NB4 (cell line): ENCODE data around the gene SUZ12.
A peak's percentile ranks its signal among the peaks of the same experiment; 100 is the strongest.
"Not testable (repeated sequence)": the region's sequence is repeated elsewhere in the genome, so short reads cannot be mapped to it uniquely, and the experiment has no call there.

Experiments
- DNase-seq: peaks from one replicate; pipeline ENCODE4 v3.0.0; 2010; ENCODE audit warnings: low read depth
- H3K4me3 ChIP-seq: one replicate; pipeline ENCODE4 v1.5.1; 2011; ENCODE audit warnings: mild to moderate bottlenecking, low read depth, low read length, moderate library complexity
- MYC ChIP-seq: IDR thresholded peaks from 2 replicates; pipeline ENCODE4 v1.6.1; 2011; ENCODE audit warnings: low read depth, low read length
- POLR2A ChIP-seq: IDR thresholded peaks from 2 replicates; pipeline ENCODE4 v1.6.1; 2011; ENCODE audit warnings: mild to moderate bottlenecking; ENCODE audit not compliant: insufficient read length; ENCODE audit errors: extremely low read depth
- TF ChIP-seq, protein P1 (sequence below): IDR thresholded peaks from 2 replicates; pipeline ENCODE4 v1.6.1; 2011; ENCODE audit warnings: low read depth, low read length
- TF ChIP-seq, protein P2 (sequence below): IDR thresholded peaks from one replicate; pipeline ENCODE4 v1.5.1; 2012; ENCODE audit warnings: low read depth, low read length

SUZ12 gene

DNA sequence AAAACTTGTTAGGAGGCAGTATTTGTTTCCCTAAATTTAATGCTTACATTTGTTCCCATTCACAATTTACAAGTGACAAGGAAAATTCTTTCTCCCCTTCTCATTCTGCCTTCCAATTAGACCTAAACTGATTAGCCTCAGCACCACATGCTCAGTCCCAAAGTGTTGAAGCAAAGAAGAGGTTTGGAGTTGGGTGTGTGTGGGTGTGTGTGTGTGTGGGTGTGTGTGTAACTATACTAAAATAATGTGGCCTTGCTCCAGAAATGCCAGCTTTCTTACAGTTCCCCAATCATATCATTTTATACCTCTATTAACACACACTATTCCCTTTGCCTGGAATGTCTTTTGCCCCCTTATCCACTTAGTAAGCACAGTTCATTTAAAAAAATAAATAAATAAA is 28.4 kb upstream of the SUZ12 start:
- no peak overlapping the region for H3K4me3 ChIP-seq
- no peak for DNase-seq
- no peak for TF ChIP-seq MYC
- TF ChIP-seq, protein P1, sequence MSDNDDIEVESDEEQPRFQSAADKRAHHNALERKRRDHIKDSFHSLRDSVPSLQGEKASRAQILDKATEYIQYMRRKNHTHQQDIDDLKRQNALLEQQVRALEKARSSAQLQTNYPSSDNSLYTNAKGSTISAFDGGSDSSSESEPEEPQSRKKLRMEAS: no peak
- TF ChIP-seq, protein P2, sequence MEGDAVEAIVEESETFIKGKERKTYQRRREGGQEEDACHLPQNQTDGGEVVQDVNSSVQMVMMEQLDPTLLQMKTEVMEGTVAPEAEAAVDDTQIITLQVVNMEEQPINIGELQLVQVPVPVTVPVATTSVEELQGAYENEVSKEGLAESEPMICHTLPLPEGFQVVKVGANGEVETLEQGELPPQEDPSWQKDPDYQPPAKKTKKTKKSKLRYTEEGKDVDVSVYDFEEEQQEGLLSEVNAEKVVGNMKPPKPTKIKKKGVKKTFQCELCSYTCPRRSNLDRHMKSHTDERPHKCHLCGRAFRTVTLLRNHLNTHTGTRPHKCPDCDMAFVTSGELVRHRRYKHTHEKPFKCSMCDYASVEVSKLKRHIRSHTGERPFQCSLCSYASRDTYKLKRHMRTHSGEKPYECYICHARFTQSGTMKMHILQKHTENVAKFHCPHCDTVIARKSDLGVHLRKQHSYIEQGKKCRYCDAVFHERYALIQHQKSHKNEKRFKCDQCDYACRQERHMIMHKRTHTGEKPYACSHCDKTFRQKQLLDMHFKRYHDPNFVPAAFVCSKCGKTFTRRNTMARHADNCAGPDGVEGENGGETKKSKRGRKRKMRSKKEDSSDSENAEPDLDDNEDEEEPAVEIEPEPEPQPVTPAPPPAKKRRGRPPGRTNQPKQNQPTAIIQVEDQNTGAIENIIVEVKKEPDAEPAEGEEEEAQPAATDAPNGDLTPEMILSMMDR: no peak
- TF ChIP-seq POLR2A: no peak

DNA sequence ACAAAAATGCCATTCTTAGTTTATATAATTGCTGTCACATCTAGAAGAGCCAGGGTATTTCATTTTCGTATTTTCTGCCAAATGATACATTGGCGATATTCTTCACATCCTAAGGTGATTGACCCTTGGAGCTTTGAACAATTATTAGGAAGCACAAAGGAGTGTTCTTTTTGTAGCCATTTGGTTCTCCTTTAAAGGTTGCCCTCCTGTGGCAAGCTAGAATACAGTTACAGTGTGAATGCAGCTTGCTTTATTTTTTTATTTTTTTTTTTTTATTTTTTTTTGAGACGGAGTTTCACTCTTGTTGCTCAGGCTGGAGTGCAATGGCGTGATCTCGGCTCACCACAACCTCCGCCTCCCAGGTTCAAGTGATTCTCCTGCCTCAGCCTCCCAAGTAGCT is 24.1 kb upstream of the SUZ12 start:
- DNase-seq: peak; percentile 22
- not testable (repeated sequence) for H3K4me3 ChIP-seq

DNA sequence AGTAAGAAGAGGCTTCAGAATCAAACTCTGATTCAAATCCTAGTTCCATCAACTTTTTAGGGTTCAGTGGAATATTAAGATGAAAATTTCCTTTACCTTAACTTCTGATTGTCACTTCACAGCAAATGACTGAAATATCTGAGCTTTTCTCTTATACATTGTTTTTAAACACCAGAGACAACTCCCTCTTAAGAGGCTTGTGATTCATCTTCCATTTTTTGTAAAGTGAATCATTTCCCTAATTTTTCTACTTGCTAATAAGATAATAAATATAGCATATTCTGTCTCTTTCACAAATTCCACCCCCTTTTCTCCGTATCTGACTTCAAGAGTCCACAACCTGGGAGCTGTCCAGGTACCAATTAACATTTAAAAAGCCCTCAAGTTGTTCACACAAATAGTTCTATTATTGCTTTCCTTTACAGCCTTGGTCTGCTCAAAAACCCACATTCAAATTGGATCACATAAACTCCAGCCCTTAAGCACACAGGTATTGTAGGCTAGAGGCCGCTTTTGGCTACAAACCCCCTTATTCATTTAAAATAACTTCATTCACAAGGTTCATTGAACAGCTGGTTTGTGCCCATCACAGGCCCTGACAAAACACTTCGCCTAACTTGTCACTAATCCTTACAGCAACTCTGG is 21.2 kb upstream of the SUZ12 start:
- no peak for DNase-seq
- TF ChIP-seq POLR2A (no peak), MYC (no peak)
- TF ChIP-seq, protein P1: no peak
- TF ChIP-seq, protein P2: no peak
- H3K4me3 ChIP-seq: no peak overlapping the region

DNA sequence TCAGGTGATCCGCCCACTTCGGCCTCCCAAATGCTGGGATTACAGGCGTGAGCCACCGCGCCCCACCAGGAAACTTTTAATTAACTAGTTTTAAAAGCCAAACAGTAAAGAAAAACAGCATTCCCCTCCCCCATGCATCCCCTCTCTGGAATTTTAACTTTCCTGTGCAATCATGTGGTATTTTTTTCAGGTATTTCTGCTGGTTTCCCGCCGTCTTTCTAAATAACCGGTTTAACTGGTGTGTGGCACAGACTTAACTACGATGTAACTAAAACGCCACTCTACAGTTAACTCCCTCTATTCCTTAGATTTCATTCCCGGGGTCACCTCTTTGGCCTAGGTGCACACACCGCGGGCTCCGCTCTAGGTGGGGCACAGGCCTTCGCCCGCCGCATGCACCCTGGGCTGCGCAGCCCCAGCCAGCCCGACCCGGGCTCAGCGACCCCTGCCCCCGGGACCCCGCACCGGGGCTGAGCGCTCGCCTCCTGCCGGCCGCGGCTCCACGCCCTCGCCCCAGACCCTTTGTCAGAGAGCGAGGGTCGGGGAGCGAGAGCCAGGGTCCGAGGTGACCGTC is 20.2 kb upstream of the SUZ12 start:
- H3K4me3 ChIP-seq: no peak overlapping the region
- no peak for DNase-seq
- TF ChIP-seq, protein P2: no peak
- TF ChIP-seq MYC: no peak
- TF ChIP-seq POLR2A: no peak
- TF ChIP-seq, protein P1: no peak

DNA sequence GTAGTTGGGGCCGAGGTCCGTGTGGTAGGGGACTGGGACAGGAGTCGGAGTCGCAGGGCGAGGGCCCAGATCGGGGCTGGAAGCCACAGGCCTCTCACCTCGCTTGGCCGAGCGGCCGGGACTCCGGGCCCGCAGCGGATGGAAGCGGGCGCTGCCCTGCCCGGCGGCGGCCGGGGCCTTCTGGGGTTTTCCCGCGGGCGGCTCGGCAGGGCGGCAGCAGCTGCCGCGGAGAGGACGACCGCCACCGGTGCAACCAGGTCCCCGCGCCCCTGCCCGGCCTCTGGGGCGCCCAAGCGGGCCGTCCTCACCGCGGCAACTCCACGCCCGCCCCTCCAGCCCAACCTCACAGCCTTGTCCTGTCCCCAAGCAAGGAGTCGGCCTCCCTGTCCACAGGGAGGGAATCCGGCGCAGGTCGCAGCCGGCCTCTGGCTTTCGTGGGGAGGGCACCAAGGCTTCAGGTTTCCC is 19.7 kb upstream of the SUZ12 start:
- no peak overlapping the region for H3K4me3 ChIP-seq
- no peak for DNase-seq
- no peak for TF ChIP-seq POLR2A
- no peak for TF ChIP-seq MYC
- TF ChIP-seq, protein P2: no peak
- TF ChIP-seq, protein P1: no peak

DNA sequence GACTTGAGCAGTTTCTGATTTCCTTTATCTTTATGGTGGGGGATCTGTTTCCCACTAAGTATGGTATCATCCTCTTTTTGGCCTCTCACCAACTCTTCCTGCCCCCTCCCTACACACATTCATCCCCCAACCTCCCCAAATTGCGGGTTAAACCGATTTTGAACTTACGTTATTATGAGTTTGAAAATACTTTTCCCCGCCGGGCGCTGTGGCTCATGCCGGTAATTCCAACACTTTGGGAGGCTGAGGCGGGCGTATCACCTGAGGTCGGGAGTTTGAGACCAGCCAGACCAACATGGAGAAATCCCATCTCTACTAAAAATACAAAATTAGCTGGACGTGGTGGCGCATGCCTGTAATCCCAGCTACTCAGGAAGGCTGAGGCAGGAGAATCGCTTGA is 19.1 kb upstream of the SUZ12 start:
- not testable (repeated sequence) for H3K4me3 ChIP-seq, DNase-seq

DNA sequence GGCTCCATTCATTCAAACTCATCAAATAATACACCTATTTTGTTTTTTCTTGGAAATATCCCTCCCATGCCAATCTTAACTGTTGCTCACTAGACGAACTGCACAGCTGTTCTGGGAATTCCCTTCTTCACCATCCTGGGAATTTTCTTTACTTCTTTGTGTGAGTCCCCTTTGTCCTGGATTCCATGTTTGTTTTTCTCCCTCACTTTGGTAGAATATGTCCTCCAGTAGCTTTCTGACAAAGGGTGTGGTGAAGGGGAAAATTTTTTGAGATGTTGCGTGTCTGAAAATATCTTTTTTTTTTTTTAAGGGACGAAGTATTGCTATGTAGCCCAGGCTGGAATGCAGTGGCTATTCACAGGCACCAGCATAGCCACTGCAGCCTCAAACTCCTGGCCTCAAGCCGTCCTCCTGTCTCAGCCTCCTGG is 18.1 kb upstream of the SUZ12 start:
- DNase-seq: no peak
- no peak overlapping the region for H3K4me3 ChIP-seq
- TF ChIP-seq, protein P2: no peak
- TF ChIP-seq MYC (no peak), POLR2A (no peak)
- TF ChIP-seq, protein P1: no peak
